ENCODE results near the gene METTL25. TPM values are rescaled to one million over a fixed set of nuclear protein-coding genes. Genes with fewer than 3 reads are reported as not detected.

METTL25 gene
- total RNA-seq, 1 experiment from 2014 or later = 11.6 TPM

DNA sequence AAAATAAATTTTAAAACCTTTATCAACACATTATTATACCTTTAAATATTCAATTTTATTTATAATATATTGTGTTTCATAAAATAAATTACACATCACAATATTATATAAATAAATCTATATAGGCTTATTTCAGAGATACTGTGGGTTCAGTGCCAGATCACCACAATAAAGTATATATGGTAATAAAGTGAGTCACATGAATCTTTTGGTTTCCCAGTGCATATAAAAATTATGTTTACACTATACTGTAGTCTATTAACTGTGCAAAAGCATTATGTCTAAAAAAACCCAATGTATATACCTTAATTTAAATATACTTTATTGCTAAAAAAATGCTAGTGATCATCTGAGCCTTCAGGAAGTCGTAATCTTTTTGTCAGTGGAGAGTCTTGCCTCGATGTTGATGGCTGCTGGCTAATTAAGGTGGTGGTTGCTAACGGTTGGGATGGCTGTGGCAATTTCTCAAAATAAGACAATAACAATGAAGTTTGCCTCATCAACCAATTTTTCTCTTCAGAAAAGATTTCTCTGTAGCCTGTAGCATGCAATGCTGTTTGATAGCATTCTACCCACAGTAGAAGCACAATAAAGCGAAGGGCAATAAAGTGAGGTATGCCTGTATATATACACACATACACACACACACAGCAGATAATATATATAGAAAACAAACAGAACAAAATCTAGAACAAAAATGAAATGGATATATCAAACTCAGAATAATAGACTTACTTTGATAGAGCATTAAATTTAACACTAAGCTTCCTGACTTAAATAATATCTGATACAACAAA is 32.6 kb upstream of the METTL25 start:
- H3K4me2 ChIP-seq (ENCODE audit: insufficient read depth, insufficient read length, low read length) = no peak overlapping the region
- no peak overlapping the region for H4K5ac ChIP-seq (ENCODE audit: insufficient read length, low read depth, low read length)
- no peak overlapping the region for H2BK15ac ChIP-seq (ENCODE audit: low read depth, low read length)
- H3K18ac ChIP-seq (ENCODE audit: insufficient read length, low read depth, low read length) = no peak overlapping the region
- no peak for TF ChIP-seq CTCF (conservative IDR thresholded peaks at IDR 0.05)
- no peaks in the 10 kb centered on the region for H3K79me1 ChIP-seq (ENCODE audit: insufficient read depth, low read depth, low read length, poor library complexity, severe bottlenecking)
- no CpG with 5 or more reads among the region's 4 CpGs for WGBS (ENCODE audit: extremely low coverage, insufficient read length, low lambda C conversion rate)
- no peak for DNase-seq
- H2BK120ac ChIP-seq (ENCODE audit: low read depth, low read length, poor library complexity, severe bottlenecking) = no peak overlapping the region
- H3K27ac ChIP-seq (ENCODE audit: insufficient read length, low read depth, low read length) = no peak overlapping the region
- no peak overlapping the region for H4K91ac ChIP-seq (ENCODE audit: insufficient read length, low read depth, low read length)
- no peak overlapping the region for H3K56ac ChIP-seq (ENCODE audit: insufficient read length, low read depth, low read length)
- Mint-ChIP-seq H3K27ac (no peak overlapping the region), H3K27me3 (ENCODE audit: low read depth) (no peaks in the 10 kb centered on the region), H3K9me3 (no peaks in the 10 kb centered on the region; a peak in 1 of 5 replicates), H3K36me3 (ENCODE audit: insufficient read depth in 1 of 3, low read depth in 3 of 3) (no peaks in the 10 kb centered on the region), H3K4me3 (no peak overlapping the region), H3K4me1 (peaks cover 14 to 16% of the 10 kb centered on the region in 2 experiments)
- no peak overlapping the region for H4K8ac ChIP-seq (replicated peaks; ENCODE audit: insufficient read length, low read depth, low read length)
- no peak overlapping the region for H2BK20ac ChIP-seq (ENCODE audit: low read depth, low read length, poor library complexity, severe bottlenecking)
- no peak overlapping the region for H2AFZ ChIP-seq (ENCODE audit: low read length)
- H3K4ac ChIP-seq (ENCODE audit: low read depth, low read length) = no peak overlapping the region
- H3K14ac ChIP-seq (ENCODE audit: insufficient read depth, low read length) = no peak overlapping the region
- no peaks in the 10 kb centered on the region for H4K20me1 ChIP-seq (ENCODE audit: control insufficient read depth, insufficient read depth, insufficient read length)
- H3K23me2 ChIP-seq (ENCODE audit: insufficient read length, low read depth, low read length, poor library complexity, severe bottlenecking) = no peaks in the 10 kb centered on the region
- H3K79me2 ChIP-seq (ENCODE audit: insufficient read depth, low read length) = no peaks in the 10 kb centered on the region
- no peak overlapping the region for H3K9ac ChIP-seq (ENCODE audit: extremely low read depth, insufficient read length, low read length)
- no peak overlapping the region for H2BK12ac ChIP-seq (ENCODE audit: insufficient read length, low read depth, low read length)
- H2AK5ac ChIP-seq (ENCODE audit: insufficient read length, low read length) = no peak overlapping the region
- peaks cover 4% of the 10 kb centered on the region; the same call in 1 of the 2 replicates for H3K4me1 ChIP-seq (ENCODE audit: insufficient read depth, low read length)
- H3K9me3 ChIP-seq (ENCODE audit: control insufficient read depth, low read depth, low read length) = no peaks in the 10 kb centered on the region
- H3K23ac ChIP-seq (ENCODE audit: insufficient read length, low read depth, low read length) = no peak overlapping the region
- H2BK5ac ChIP-seq (ENCODE audit: insufficient read length, low read length) = no peak overlapping the region
- H3K27me3 ChIP-seq (ENCODE audit: insufficient read depth, low read length) = no peaks in the 10 kb centered on the region
- H3T11ph ChIP-seq (ENCODE audit: low read length) = no peak overlapping the region
